ENCODE data around the gene RFPL4AL1.
"Not testable (repeated sequence)": the region's sequence is repeated elsewhere in the genome, so short reads cannot be mapped to it uniquely, and the experiment has no call there.

RFPL4AL1 gene

GRCh38 chr19:55738302-55738701 is 30.6 kb upstream of the RFPL4AL1 start, which contains the start of gene NLRP9:
Gene NLRP9, minus strand, starts transcription at chr19:55738402. Its CDS starts 28 bp downstream, at chr19:55738374.
- no peak within 1 kb of the TSS for H3K4me2 ChIP-seq (ENCODE audit: low read length)
- H3K4me1 ChIP-seq (ENCODE audit: control insufficient read depth, low read length) = no peaks in the 10 kb centered on the region
- no peak within 1 kb of the TSS for H3K27ac ChIP-seq (ENCODE audit: low read depth, low read length)
- H3K4me3 ChIP-seq (ENCODE audit: low read length) = no peak within 1 kb of the TSS
- no peaks in the 10 kb centered on the region for H3K9me2 ChIP-seq (replicated peaks; ENCODE audit: control insufficient read depth, low read length)
- H3F3A ChIP-seq (ENCODE audit: control insufficient read depth, insufficient read depth) = no peaks in the 10 kb centered on the region
- H4K20me1 ChIP-seq (ENCODE audit: control insufficient read depth, insufficient read depth, low read depth, low read length) = no peaks in the 10 kb centered on the region
- TF ChIP-seq, protein P1, sequence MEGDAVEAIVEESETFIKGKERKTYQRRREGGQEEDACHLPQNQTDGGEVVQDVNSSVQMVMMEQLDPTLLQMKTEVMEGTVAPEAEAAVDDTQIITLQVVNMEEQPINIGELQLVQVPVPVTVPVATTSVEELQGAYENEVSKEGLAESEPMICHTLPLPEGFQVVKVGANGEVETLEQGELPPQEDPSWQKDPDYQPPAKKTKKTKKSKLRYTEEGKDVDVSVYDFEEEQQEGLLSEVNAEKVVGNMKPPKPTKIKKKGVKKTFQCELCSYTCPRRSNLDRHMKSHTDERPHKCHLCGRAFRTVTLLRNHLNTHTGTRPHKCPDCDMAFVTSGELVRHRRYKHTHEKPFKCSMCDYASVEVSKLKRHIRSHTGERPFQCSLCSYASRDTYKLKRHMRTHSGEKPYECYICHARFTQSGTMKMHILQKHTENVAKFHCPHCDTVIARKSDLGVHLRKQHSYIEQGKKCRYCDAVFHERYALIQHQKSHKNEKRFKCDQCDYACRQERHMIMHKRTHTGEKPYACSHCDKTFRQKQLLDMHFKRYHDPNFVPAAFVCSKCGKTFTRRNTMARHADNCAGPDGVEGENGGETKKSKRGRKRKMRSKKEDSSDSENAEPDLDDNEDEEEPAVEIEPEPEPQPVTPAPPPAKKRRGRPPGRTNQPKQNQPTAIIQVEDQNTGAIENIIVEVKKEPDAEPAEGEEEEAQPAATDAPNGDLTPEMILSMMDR (IDR thresholded peaks at IDR 0.05; ENCODE audit: low read depth, low read length, poor library complexity, severe bottlenecking) = no peak
- TF ChIP-seq EZH2phosphoT487 (IDR thresholded peaks at IDR 0.05; ENCODE audit: borderline replicate concordance, low read length) = no peak
- no peaks in the 10 kb centered on the region for H3K79me2 ChIP-seq (ENCODE audit: control insufficient read depth, low read length)
- H3K27me3 ChIP-seq (ENCODE audit: control insufficient read depth, low read length) = no peaks in the 10 kb centered on the region; the same call in 1 of the 2 replicates
- H3K9me3 ChIP-seq (ENCODE audit: control insufficient read depth, insufficient read depth, low read length) = no peaks in the 10 kb centered on the region
- H3K36me3 ChIP-seq (ENCODE audit: control insufficient read depth, low read length) = no peaks in the 10 kb centered on the region

- Histone ChIP-seq H3K27me3 (ENCODE audit: control insufficient read depth, low read length) (peaks cover 3% of the 10 kb centered on the region; the same call in 1 of the 2 replicates), H3F3A (ENCODE audit: control insufficient read depth, insufficient read depth) (no peaks in the 10 kb centered on the region), H3K4me2 (ENCODE audit: low read length) (no peak overlapping the region), H3K9me2 (replicated peaks; ENCODE audit: control insufficient read depth, low read length) (no peaks in the 10 kb centered on the region), H3K36me3 (ENCODE audit: control insufficient read depth, low read length) (no peaks in the 10 kb centered on the region), H3K4me3 (ENCODE audit: low read length) (no peak overlapping the region), H4K20me1 (ENCODE audit: control insufficient read depth, insufficient read depth, low read depth, low read length) (no peaks in the 10 kb centered on the region), H3K9me3 (ENCODE audit: control insufficient read depth, insufficient read depth, low read length) (no peaks in the 10 kb centered on the region), H3K79me2 (ENCODE audit: control insufficient read depth, low read length) (no peaks in the 10 kb centered on the region), H3K27ac (ENCODE audit: low read depth, low read length) (no peak overlapping the region), H3K4me1 (ENCODE audit: control insufficient read depth, low read length) (no peaks in the 10 kb centered on the region)
- TF ChIP-seq EZH2phosphoT487 (IDR thresholded peaks at IDR 0.05; ENCODE audit: borderline replicate concordance, low read length) = no peak
- TF ChIP-seq, protein P1 (IDR thresholded peaks at IDR 0.05; ENCODE audit: low read depth, low read length, poor library complexity, severe bottlenecking) = no peak
Observed at GRCh38 chr19:55750715-55751114, 18.2 kb upstream of the RFPL4AL1 start.

GRCh38 chr19:55753401-55753800 is 15.5 kb upstream of the RFPL4AL1 start:
- no peaks in the 10 kb centered on the region for H3K9me3 ChIP-seq (ENCODE audit: control insufficient read depth, insufficient read depth, low read length)
- H3K36me3 ChIP-seq (ENCODE audit: control insufficient read depth, low read length) = no peaks in the 10 kb centered on the region
- no peak overlapping the region for H3K4me3 ChIP-seq (ENCODE audit: low read length)
- no peaks in the 10 kb centered on the region for H3K9me2 ChIP-seq (replicated peaks; ENCODE audit: control insufficient read depth, low read length)
- no peaks in the 10 kb centered on the region for H3K27me3 ChIP-seq (ENCODE audit: control insufficient read depth, low read length)
- TF ChIP-seq EZH2phosphoT487 (IDR thresholded peaks at IDR 0.05; ENCODE audit: borderline replicate concordance, low read length) = no peak
- TF ChIP-seq, protein P1 (IDR thresholded peaks at IDR 0.05; ENCODE audit: low read depth, low read length, poor library complexity, severe bottlenecking) = no peak
- no peaks in the 10 kb centered on the region for H3K4me1 ChIP-seq (ENCODE audit: control insufficient read depth, low read length)
- H3K27ac ChIP-seq (ENCODE audit: low read depth, low read length) = no peak overlapping the region
- H3F3A ChIP-seq (ENCODE audit: control insufficient read depth, insufficient read depth) = no peaks in the 10 kb centered on the region
- no peak overlapping the region for H3K4me2 ChIP-seq (ENCODE audit: low read length)
- H4K20me1 ChIP-seq (ENCODE audit: control insufficient read depth, insufficient read depth, low read depth, low read length) = no peaks in the 10 kb centered on the region
- no peaks in the 10 kb centered on the region for H3K79me2 ChIP-seq (ENCODE audit: control insufficient read depth, low read length)

DNA sequence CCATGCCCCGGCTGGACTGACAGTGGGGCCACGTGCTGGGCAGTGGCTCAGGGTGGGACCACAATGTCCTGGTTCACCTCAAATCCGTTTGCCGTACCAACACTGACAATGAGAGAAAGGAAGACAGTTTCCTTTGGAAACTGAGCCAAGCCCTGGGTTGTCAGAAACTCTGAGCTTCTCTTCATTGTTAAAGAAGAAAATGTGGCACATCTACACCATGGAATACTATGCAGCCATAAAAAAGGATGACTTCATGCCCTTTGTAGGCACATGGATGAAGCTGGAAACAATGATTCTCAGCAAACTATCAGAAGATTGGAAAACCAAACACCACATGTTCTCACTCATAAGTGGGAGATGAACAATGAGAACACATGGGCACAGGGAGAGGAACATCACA is 12.1 kb upstream of the RFPL4AL1 start:
- not testable (repeated sequence) for H3K79me2 ChIP-seq (ENCODE audit: control insufficient read depth, low read length); H3K27me3 ChIP-seq (ENCODE audit: control insufficient read depth, low read length); H3K9me3 ChIP-seq (ENCODE audit: control insufficient read depth, insufficient read depth, low read length)

DNA sequence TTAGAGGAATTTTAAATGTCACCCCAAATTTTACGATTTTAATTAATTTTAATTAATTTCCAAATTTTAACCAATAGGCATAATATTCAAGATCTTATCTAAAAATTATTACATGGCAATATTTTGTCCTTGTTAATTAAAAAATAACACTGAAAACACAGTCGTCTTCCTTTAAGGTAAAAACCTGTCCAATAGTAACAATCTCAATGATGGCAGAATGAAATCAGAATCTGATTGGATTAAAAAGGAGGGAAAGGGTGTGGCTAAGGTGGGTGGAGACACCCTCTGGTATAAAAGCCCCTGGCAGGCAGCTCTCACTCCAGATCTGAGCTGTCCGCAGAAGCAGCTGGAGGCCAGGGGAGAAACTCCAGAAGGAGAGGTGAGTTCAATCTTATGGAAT is 10.1 kb upstream of the RFPL4AL1 start, which contains the start of gene RFPL4A:
TSS of gene RFPL4A (plus strand) at position 301 of the 400 bp plus-strand sequence. CDS start 2,704 bp downstream, outside the sequence.
- not testable (repeated sequence) for H4K20me1 ChIP-seq (ENCODE audit: control insufficient read depth, insufficient read depth, low read depth, low read length); H3K4me1 ChIP-seq (ENCODE audit: control insufficient read depth, low read length); H3K9me3 ChIP-seq (ENCODE audit: control insufficient read depth, insufficient read depth, low read length); H3F3A ChIP-seq (ENCODE audit: control insufficient read depth, insufficient read depth); H3K4me3 ChIP-seq (ENCODE audit: low read length); H3K9me2 ChIP-seq (replicated peaks; ENCODE audit: control insufficient read depth, low read length); H3K4me2 ChIP-seq (ENCODE audit: low read length); H3K27ac ChIP-seq (ENCODE audit: low read depth, low read length); H3K27me3 ChIP-seq (ENCODE audit: control insufficient read depth, low read length); H3K79me2 ChIP-seq (ENCODE audit: control insufficient read depth, low read length); H3K36me3 ChIP-seq (ENCODE audit: control insufficient read depth, low read length)

More for the DNA sequence above, 12.1 kb upstream of the RFPL4AL1 start:
- not testable (repeated sequence) for H3F3A ChIP-seq (ENCODE audit: control insufficient read depth, insufficient read depth); H3K36me3 ChIP-seq (ENCODE audit: control insufficient read depth, low read length); H3K27ac ChIP-seq (ENCODE audit: low read depth, low read length); H3K4me2 ChIP-seq (ENCODE audit: low read length); H3K4me3 ChIP-seq (ENCODE audit: low read length); H4K20me1 ChIP-seq (ENCODE audit: control insufficient read depth, insufficient read depth, low read depth, low read length); H3K9me2 ChIP-seq (replicated peaks; ENCODE audit: control insufficient read depth, low read length); H3K4me1 ChIP-seq (ENCODE audit: control insufficient read depth, low read length)

All from DOHH2 (cell line).